Measurements from ENCODE around the gene KLF7.
"Not testable (repeated sequence)": the region's sequence is repeated elsewhere in the genome, so short reads cannot be mapped to it uniquely, and the experiment has no call there.

The KLF7 gene

DNA sequence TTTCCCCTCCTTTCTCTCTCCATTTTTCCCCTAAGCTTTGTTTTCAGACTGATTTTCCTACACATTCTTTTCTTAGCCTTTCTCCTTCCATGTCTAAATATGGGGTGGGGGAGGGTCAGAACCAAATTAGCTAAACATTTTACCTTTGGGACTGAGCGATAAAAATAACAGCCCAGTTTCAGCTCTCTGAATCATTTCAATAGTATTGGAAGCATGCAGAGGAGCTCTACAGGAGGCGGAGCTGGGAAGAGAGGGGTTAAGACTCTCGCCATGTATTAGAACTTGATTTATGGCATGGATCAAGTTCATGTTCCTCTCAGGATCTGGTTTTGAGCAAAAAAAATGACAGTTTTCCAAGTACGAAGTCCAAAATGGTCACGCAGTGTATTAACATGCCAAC is 117.3 kb downstream of the KLF7 start:
- no peak for DNase-seq

- DNase-seq, result no peak
Measured at GRCh38 chr2:207046724-207047123, 119.0 kb downstream of the KLF7 start.

DNA sequence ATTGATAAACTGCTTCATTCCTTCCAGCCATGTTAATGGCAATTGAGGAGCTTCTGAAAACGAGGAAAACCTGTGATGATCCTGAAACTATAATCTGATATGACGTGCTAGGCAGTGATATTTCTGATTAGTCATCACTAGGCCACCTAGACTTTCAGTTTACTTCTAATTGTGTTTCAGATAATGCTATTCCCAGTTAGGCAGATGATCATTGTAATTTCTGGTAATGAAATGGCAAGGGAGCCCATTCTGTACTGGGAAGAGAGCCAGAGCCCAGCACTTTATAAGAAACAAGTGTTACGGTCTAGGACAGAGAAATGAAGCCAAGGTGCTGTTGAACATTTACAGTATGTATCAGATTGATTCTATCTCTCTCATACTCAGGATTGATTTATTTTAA is 120.2 kb downstream of the KLF7 start:
- DNase-seq, result no peak

GRCh38 chr2:207044379-207045362 is 121.1 kb downstream of the KLF7 start:
- DNase-seq, result no peak

DNA sequence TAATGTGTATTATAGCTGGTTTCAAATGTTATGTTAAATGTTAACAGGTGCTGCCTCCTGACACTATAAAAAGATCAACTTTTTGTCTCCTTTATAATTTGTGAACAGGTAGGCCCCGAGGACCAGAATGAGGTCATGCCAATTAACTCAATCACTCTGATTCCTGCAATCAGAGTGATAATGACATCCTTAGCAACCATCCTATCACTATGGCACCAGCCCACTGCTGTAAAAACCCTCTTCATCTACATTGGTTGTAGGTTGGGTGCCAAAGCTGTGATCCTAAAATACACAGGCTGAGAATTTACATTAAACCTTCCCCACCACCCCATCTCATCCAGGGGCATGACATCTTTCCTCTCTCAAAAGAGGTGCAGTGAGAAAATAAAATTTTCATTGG is 122.9 kb downstream of the KLF7 start:
- no peak for DNase-seq

- no peak for DNase-seq
Measured at GRCh38 chr2:207041786-207042554, 123.8 kb downstream of the KLF7 start.

DNA sequence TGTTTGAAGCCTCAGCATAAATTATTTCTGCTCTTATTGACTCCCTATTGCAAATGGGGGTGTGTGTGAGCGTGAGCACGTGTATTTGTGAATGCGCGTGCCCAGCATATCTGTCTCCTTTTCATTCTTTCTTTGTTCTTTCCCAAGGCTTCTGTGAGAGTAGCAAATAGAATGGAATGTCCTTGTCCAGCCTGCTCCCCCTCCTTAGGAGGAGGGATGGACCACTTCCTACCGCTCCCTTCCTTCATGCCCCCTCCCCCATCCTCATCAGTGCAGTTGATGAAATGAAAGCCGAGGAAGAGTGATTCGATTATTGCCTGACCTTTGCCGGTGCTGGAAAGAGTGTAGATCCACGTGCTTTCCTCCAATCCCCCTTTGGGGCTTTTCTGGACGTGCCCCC is 124.5 kb downstream of the KLF7 start:
- DNase-seq, result no peak

DNA sequence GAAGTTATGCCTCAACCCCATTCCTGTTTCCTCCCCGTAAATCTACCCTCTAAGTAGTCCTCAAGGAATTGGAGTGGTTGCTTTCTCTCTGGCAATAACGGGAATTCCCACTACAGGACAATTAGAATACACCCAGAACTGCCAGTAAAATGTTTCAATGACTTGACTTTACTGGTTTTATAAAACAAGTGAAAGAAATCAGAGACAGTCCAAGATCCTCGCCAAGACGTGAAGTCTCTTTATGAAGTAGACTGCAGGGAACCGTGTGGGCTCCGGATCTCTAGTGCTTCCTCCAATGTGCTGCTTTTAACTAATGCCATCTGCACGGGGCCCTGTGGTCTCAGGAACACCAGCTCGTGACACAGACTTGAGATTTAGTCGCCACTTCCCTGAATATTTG is 125.1 kb downstream of the KLF7 start:
- no peak for DNase-seq

DNA sequence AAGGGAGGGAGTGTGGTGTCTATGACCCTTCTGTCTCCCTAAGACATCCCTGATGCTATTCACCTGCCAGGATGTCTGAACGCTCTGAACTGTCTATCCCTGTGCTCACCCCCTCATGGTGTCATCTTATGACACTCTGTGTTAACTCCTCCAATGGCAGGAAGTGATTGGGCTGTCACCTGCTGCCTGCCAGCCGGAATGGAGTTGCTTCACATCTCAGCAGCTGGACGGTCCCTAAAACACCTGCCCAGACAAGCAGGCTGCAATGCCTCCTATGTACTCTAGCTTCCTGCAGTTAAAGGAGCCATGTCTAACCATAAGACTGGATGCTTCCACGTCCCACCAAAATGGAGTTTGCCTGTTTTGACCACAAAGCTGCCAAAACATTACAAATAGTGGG is 126.5 kb downstream of the KLF7 start:
- no peak for DNase-seq

DNA sequence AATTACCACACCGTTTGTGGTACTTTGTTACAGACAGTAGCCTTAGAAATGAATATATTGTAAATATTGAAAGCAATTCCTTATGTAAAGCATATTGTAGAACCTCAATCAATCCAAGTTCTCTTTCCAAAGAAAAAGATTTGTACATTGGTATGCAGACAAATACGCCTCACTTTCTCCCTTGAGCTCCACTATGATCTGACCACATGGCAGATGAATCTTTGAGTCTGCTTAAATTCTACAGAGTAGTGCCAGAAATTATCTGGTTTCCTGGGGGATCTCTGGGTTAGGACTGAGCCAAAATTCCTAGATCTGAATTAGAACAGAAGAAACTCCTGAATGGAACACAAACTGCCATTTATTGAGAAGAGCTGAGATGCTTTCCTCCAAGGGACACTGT is 127.4 kb downstream of the KLF7 start:
- DNase-seq, result no peak

DNA sequence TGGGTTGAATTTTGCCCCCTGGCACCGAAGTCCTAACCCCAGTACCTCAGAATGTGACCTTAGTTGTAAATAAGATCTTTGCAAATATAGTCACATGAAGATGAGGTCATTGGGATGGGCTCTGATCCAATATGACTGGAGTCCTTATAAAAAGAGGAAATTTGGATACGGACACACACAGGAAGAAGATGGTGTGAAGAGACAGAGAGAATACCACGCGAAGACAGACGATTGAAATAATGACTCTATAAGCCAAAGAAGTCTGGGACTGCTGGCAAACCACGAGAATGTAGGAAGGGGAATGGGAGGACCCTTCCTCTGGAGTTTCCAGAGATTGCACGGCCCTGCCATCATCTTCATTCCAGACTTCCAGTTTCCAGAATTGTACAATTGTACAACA is 127.9 kb downstream of the KLF7 start:
- no peak for DNase-seq

DNA sequence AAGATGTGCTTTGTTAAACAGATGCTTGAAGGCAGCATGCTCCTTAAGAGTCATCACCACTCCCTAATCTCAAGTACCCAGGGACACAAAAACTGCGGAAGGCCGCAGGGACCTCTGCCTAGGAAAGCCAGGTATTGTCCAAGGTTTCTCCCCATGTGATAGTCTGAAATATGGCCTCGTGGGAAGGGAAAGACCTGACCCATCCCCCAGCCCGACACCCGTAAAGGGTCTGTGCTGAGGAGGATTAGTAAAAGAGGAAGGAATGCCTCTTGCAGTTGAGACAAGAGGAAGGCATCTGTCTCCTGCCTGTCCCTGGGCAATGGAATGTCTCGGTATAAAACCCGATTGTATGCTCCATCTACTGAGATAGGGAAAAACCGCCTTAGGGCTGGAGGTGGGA is 128.7 kb downstream of the KLF7 start:
- DNase-seq, result not testable (repeated sequence)

DNA sequence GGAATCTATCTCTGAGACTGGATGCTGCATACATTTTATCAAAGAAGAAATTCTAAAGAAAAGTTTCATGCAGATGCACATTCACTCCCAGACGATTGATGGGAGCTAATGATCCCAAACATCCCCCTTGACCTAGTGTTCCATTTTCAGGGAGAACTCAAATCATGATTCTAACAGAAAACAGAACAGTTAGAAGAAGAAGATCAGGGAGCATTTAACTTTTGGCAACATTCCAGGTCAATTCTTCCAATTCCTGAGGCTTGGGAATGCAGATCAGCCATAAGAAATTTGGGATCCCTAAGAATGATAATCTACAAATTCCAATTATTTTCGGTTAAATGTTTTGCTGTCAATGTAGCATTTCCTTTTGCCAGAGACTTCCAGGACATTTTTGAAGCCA is 129.9 kb downstream of the KLF7 start:
- no peak for DNase-seq

GRCh38 chr2:207032490-207032889 is 133.3 kb downstream of the KLF7 start:
- no peak for DNase-seq
